ENCODE results near the gene MXRA7.
A peak's percentile ranks its signal among the peaks of the same experiment; 100 is the strongest.

Gene MXRA7

GRCh38 chr17:76696763-76697701 is 13.7 kb downstream of the MXRA7 start:
- no peak for DNase-seq (ENCODE audit: low read depth)

- no peak for DNase-seq (ENCODE audit: low read depth)
Observed at GRCh38 chr17:76695059-76695831, 15.5 kb downstream of the MXRA7 start.

- no peak for DNase-seq (ENCODE audit: low read depth)
Observed at GRCh38 chr17:76691379-76692191, 19.2 kb downstream of the MXRA7 start.

GRCh38 chr17:76690596-76691280 is 20.0 kb downstream of the MXRA7 start:
- no peak for DNase-seq (ENCODE audit: low read depth)

GRCh38 chr17:76689859-76690258 is 20.9 kb downstream of the MXRA7 start:
- no peak for DNase-seq (ENCODE audit: low read depth)

- DNase-seq (ENCODE audit: low read depth): no peak
Observed at GRCh38 chr17:76688165-76688622, 22.6 kb downstream of the MXRA7 start.

- peak; percentile 79 for DNase-seq (ENCODE audit: low read depth)
Observed at GRCh38 chr17:76687298-76688164, 23.2 kb downstream of the MXRA7 start.

GRCh38 chr17:76686538-76687297 is 24.0 kb downstream of the MXRA7 start:
- no peak for DNase-seq (ENCODE audit: low read depth)

GRCh38 chr17:76685846-76686245 is 24.9 kb downstream of the MXRA7 start:
- no peak for DNase-seq (ENCODE audit: low read depth)

GRCh38 chr17:76685366-76685765 is 25.4 kb downstream of the MXRA7 start:
- no peak for DNase-seq (ENCODE audit: low read depth)

GRCh38 chr17:76684756-76685155 is 26.0 kb downstream of the MXRA7 start:
- no peak for DNase-seq (ENCODE audit: low read depth)

GRCh38 chr17:76683921-76684745 is 26.6 kb downstream of the MXRA7 start:
- no peak for DNase-seq (ENCODE audit: low read depth)

GRCh38 chr17:76683011-76683755 is 27.6 kb downstream of the MXRA7 start:
- no peak for DNase-seq (ENCODE audit: low read depth)

GRCh38 chr17:76682296-76682695 is 28.5 kb downstream of the MXRA7 start:
- DNase-seq (ENCODE audit: low read depth): no peak

GRCh38 chr17:76681222-76682137 is 29.3 kb downstream of the MXRA7 start:
- peak; percentile 58 for DNase-seq (ENCODE audit: low read depth)

GRCh38 chr17:76679239-76679638 is 31.5 kb downstream of the MXRA7 start:
- DNase-seq (ENCODE audit: low read depth): no peak

GRCh38 chr17:76678330-76678729 is 32.4 kb downstream of the MXRA7 start:
- no peak for DNase-seq (ENCODE audit: low read depth)

Data from fibroblast of gingiva (primary cell).